GM18873 (cell line): ENCODE results near the gene ACACA.
"Not testable (repeated sequence)": the region's sequence is repeated elsewhere in the genome, so short reads cannot be mapped to it uniquely, and the experiment has no call there.

Experiments used
- ATAC-seq: cut with Tn5 transposase; IDR thresholded peaks from one replicate; pipeline ENCODE4 v1.9.1; 2021; ENCODE audit warnings: mild to moderate bottlenecking, moderate library complexity, moderate number of reproducible peaks; ENCODE audit not compliant: unreplicated experiment, low FRiP score

The ACACA gene

GRCh38 chr17:37086948-37087347, 319.7 kb downstream of the ACACA start:
- no peak for ATAC-seq

GRCh38 chr17:37086334-37086733, 320.3 kb downstream of the ACACA start:
- no peak for ATAC-seq

GRCh38 chr17:37084372-37084771, 322.3 kb downstream of the ACACA start:
- no peak for ATAC-seq

GRCh38 chr17:37083456-37083855, 323.2 kb downstream of the ACACA start:
- no peak for ATAC-seq

GRCh38 chr17:37082985-37083384, 323.7 kb downstream of the ACACA start:
- no peak for ATAC-seq

- no peak for ATAC-seq
Measured at GRCh38 chr17:37082311-37082860, 324.2 kb downstream of the ACACA start.

- no peak for ATAC-seq
Measured at GRCh38 chr17:37081287-37081686, 325.3 kb downstream of the ACACA start.

GRCh38 chr17:37079735-37080134, 326.9 kb downstream of the ACACA start:
- no peak for ATAC-seq

- ATAC-seq = no peak
Measured at GRCh38 chr17:37079065-37079708, 327.4 kb downstream of the ACACA start.

- not testable (repeated sequence) for ATAC-seq
Measured at GRCh38 chr17:37073464-37073863, 333.2 kb downstream of the ACACA start.

GRCh38 chr17:37069087-37069486, 337.5 kb downstream of the ACACA start:
- no peak for ATAC-seq

GRCh38 chr17:37068266-37068665, 338.4 kb downstream of the ACACA start:
- ATAC-seq = no peak

GRCh38 chr17:37067555-37068111, 339.0 kb downstream of the ACACA start:
- ATAC-seq = no peak

GRCh38 chr17:37066322-37067255, 340.0 kb downstream of the ACACA start:
- no peak for ATAC-seq

- no peak for ATAC-seq
Measured at GRCh38 chr17:37065486-37066321, 340.9 kb downstream of the ACACA start.

- no peak for ATAC-seq
Measured at GRCh38 chr17:37064956-37065355, 341.7 kb downstream of the ACACA start.

GRCh38 chr17:37064206-37064605, 342.4 kb downstream of the ACACA start:
- no peak for ATAC-seq

- ATAC-seq = no peak
Measured at GRCh38 chr17:37062021-37062420, 344.6 kb downstream of the ACACA start.

GRCh38 chr17:37060928-37061327, 345.7 kb downstream of the ACACA start:
- no peak for ATAC-seq

GRCh38 chr17:37060094-37060493, 346.5 kb downstream of the ACACA start:
- ATAC-seq = no peak
